ENCODE results near the gene AP3B1.

AP3B1 gene

GRCh38 chr5:77993141-77993854 lies 301.2 kb downstream of the AP3B1 start:
- H3K4me3 ChIP-seq (ENCODE audit: low read depth, low read length) = no peak overlapping the region
- TF ChIP-seq CTCF (IDR thresholded peaks at IDR 0.05; ENCODE audit: insufficient read depth, low read length, missing control alignments) = no peak
- CTCF ChIA-PET = interaction anchor here (0.5 kb wide), 1 partner anchor 282 kb away, joined by 3 read pairs; no protein-coding TSS in a partner anchor
- POLR2A ChIA-PET = no interaction called here
- no peak for DNase-seq (ENCODE audit: low read depth, low spot score)

- TF ChIP-seq CTCF (IDR thresholded peaks at IDR 0.05; ENCODE audit: insufficient read depth, low read length, missing control alignments) = no peak
- DNase-seq (ENCODE audit: low read depth, low spot score) = no peak
- ChIA-PET CTCF (no interaction called here), POLR2A (no interaction called here)
- H3K4me3 ChIP-seq (ENCODE audit: low read depth, low read length) = no peak overlapping the region
These were observed 303.4 kb downstream of the AP3B1 start for GRCh38 chr5:77991084-77991483.

- CTCF ChIA-PET = no interaction called here
- no peak overlapping the region for H3K4me3 ChIP-seq (ENCODE audit: low read depth, low read length)
- TF ChIP-seq CTCF (IDR thresholded peaks at IDR 0.05; ENCODE audit: insufficient read depth, low read length, missing control alignments) = no peak
- no peak for DNase-seq (ENCODE audit: low read depth, low spot score)
- POLR2A ChIA-PET = no interaction called here
These were observed 304.5 kb downstream of the AP3B1 start for GRCh38 chr5:77990020-77990419.

- CTCF ChIA-PET = interaction anchor here (0.6 kb wide), 1 partner anchor 23 kb away, joined by 4 read pairs; no protein-coding TSS in a partner anchor
- POLR2A ChIA-PET = no interaction called here
These were observed 306.5 kb downstream of the AP3B1 start for GRCh38 chr5:77987988-77988387.

GRCh38 chr5:77987331-77987730 lies 307.2 kb downstream of the AP3B1 start:
- POLR2A ChIA-PET = no interaction called here
- CTCF ChIA-PET = no interaction called here
- no peak for TF ChIP-seq CTCF (IDR thresholded peaks at IDR 0.05; ENCODE audit: insufficient read depth, low read length, missing control alignments)
- no peak for DNase-seq (ENCODE audit: low read depth, low spot score)
- H3K4me3 ChIP-seq (ENCODE audit: low read depth, low read length) = no peak overlapping the region

More at GRCh38 chr5:77987988-77988387, 306.5 kb downstream of the AP3B1 start:
- no peak overlapping the region for H3K4me3 ChIP-seq (ENCODE audit: low read depth, low read length)
- DNase-seq (ENCODE audit: low read depth, low spot score) = no peak
- TF ChIP-seq CTCF (IDR thresholded peaks at IDR 0.05; ENCODE audit: insufficient read depth, low read length, missing control alignments) = no peak

- H3K4me3 ChIP-seq (ENCODE audit: low read depth, low read length) = no peak overlapping the region
- DNase-seq (ENCODE audit: low read depth, low spot score) = no peak
- POLR2A ChIA-PET = no interaction called here
- TF ChIP-seq CTCF (IDR thresholded peaks at IDR 0.05; ENCODE audit: insufficient read depth, low read length, missing control alignments) = no peak
- CTCF ChIA-PET = no interaction called here
These were observed 308.2 kb downstream of the AP3B1 start for GRCh38 chr5:77986261-77986660.
